ENCODE data around the gene REL.

DNA sequence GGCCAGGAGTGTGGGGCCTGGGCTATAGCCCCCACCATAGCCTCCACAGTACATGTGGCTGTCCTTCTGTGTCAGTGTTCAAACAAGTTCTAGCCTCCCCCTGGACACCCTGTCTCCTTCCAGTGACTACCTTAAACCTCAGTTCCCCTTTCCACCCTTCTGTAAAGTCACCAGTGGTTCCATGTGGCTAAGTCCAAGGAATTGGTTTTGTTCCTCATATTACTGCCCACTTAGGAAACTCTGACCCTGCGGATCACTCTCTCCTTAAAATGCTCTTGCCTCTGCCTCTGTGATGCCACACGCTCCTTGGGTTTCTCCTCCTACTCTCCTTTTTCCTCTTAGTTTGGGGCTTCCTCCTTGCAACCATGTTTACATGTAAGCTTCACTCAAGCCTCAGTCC lies 27.8 kb upstream of the REL start:
- TF ChIP-seq, protein P1, sequence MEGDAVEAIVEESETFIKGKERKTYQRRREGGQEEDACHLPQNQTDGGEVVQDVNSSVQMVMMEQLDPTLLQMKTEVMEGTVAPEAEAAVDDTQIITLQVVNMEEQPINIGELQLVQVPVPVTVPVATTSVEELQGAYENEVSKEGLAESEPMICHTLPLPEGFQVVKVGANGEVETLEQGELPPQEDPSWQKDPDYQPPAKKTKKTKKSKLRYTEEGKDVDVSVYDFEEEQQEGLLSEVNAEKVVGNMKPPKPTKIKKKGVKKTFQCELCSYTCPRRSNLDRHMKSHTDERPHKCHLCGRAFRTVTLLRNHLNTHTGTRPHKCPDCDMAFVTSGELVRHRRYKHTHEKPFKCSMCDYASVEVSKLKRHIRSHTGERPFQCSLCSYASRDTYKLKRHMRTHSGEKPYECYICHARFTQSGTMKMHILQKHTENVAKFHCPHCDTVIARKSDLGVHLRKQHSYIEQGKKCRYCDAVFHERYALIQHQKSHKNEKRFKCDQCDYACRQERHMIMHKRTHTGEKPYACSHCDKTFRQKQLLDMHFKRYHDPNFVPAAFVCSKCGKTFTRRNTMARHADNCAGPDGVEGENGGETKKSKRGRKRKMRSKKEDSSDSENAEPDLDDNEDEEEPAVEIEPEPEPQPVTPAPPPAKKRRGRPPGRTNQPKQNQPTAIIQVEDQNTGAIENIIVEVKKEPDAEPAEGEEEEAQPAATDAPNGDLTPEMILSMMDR (IDR thresholded peaks at IDR 0.05) = no peak
- TF ChIP-seq POLR2AphosphoS5 (IDR thresholded peaks at IDR 0.05) = no peak
